Measurements from ENCODE around the gene DGKD.

The DGKD gene

DNA sequence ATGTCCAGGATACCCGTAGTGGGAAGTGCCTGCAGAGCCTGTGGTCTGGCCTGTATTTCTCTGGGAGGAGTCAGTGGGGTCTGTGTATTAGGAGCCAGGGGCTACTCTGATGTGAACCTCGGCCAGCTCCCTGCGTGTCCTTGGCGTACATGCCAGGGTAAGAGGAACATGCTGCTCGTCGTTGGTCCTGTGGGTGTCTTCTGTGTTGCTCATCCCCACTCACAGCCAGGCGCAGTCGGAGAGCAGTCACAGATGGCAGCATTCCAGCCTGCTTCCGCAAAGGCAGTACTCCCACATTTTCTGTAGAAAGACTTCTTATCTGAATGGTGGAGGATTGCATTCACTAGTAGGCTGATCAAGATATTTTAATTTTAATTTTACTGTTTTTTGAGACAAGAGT, 84.9 kb downstream of the DGKD start:
- Mint-ChIP-seq H3K9me3 (no peaks in the 10 kb centered on the region), H3K27me3 (no peaks in the 10 kb centered on the region), H3K27ac (no peak overlapping the region), H3K4me3 (no peak overlapping the region), H3K4me1 (peaks cover 67% of the 10 kb centered on the region)
- ATAC-seq = no peak
- DNase-seq = no peak

GRCh38 chr2:233440314-233440713, 86.0 kb downstream of the DGKD start:
- Mint-ChIP-seq H3K27ac (peak overlapping the region; percentile 71 to 82), H3K4me3 (no peak overlapping the region), H3K9me3 (no peaks in the 10 kb centered on the region), H3K4me1 (peaks cover 59% of the 10 kb centered on the region), H3K27me3 (no peaks in the 10 kb centered on the region)
- DNase-seq (no peak), ATAC-seq (no peak)

GRCh38 chr2:233440714-233441113, 86.4 kb downstream of the DGKD start:
- peak overlapping the region in 1 of 2 donors; percentile 92 for H3K27ac Mint-ChIP-seq
- no peaks in the 10 kb centered on the region for H3K9me3 Mint-ChIP-seq
- H3K4me1 Mint-ChIP-seq = peaks cover 55% of the 10 kb centered on the region
- ATAC-seq = no peak
- no peaks in the 10 kb centered on the region for H3K27me3 Mint-ChIP-seq
- no peak overlapping the region for H3K4me3 Mint-ChIP-seq
- no peak for DNase-seq

GRCh38 chr2:233441161-233442027, 87.1 kb downstream of the DGKD start:
- Mint-ChIP-seq H3K27ac (peak overlapping the region in 1 of 2 donors; percentile 92), H3K27me3 (no peaks in the 10 kb centered on the region)

DNA sequence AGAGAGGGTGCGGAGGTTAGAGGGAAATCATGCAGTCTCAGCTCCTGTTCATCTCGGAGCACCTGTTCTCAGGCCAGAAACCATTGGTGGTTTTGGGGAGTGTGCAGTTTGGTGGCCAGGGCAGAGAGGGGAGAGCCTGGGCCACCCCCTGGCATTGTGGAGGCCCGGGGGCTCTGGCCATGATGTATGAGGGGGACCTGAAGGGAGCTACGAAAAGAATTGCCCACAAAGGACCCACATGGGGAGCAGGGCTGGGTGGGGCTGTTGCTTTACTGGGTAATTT, 87.7 kb downstream of the DGKD start:
- Mint-ChIP-seq H3K27ac (no peak overlapping the region), H3K9me3 (no peaks in the 10 kb centered on the region), H3K27me3 (no peaks in the 10 kb centered on the region), H3K4me1 (peaks cover 47% of the 10 kb centered on the region), H3K4me3 (no peak overlapping the region)
- no peak for ATAC-seq
- no peak for DNase-seq

More at GRCh38 chr2:233441161-233442027, 87.1 kb downstream of the DGKD start:
- ATAC-seq (no peak), DNase-seq (no peak)
- no peaks in the 10 kb centered on the region for H3K9me3 Mint-ChIP-seq
- H3K4me3 Mint-ChIP-seq = no peak overlapping the region
- H3K4me1 Mint-ChIP-seq = peaks cover 53% of the 10 kb centered on the region

DNA sequence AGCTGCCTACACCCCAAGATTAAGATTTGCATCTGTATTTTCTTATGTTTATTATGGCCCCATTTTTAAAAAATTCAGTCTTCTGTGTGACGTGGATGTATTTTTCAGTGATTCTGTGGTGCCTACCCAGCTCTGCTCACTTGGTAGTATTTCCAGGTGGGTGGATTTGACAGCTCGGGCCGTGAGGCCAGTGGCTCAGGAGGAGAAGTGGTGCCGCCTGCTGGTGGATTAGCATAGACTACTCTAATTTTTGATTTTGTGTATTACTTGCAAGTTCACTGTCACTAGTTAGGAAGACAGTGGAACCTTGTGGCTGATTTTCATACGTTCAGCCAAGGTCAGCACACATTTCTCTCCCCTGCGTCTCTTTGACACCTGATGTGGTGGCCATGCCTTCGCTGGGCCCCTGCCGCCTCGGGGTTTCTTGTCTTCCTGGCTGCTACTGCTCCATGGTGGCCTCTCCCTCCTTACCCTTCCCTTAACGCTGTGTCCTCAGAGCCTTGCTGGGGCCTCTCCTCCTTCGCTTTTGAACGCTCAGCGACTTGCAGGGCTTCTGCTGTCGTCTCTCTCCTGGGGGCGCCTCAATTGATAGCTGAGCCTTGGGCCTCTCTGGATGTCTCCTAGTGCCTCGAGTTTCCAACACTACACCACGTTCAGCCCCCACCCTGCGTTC, 89.4 kb downstream of the DGKD start:
- Mint-ChIP-seq H3K27ac (peak overlapping the region; percentile 14 to 60), H3K9me3 (no peaks in the 10 kb centered on the region), H3K4me1 (peaks cover 51% of the 10 kb centered on the region), H3K27me3 (no peaks in the 10 kb centered on the region), H3K4me3 (no peak overlapping the region)
- ATAC-seq = peak; percentile 88
- DNase-seq = peak; percentile 71 to 80

GRCh38 chr2:233444501-233444900, 90.2 kb downstream of the DGKD start:
- H3K4me1 Mint-ChIP-seq = peaks cover 48% of the 10 kb centered on the region
- ATAC-seq (no peak), DNase-seq (no peak)
- H3K27ac Mint-ChIP-seq = peak overlapping the region; percentile 60 to 91
- H3K27me3 Mint-ChIP-seq = no peaks in the 10 kb centered on the region
- no peaks in the 10 kb centered on the region for H3K9me3 Mint-ChIP-seq
- no peak overlapping the region for H3K4me3 Mint-ChIP-seq

DNA sequence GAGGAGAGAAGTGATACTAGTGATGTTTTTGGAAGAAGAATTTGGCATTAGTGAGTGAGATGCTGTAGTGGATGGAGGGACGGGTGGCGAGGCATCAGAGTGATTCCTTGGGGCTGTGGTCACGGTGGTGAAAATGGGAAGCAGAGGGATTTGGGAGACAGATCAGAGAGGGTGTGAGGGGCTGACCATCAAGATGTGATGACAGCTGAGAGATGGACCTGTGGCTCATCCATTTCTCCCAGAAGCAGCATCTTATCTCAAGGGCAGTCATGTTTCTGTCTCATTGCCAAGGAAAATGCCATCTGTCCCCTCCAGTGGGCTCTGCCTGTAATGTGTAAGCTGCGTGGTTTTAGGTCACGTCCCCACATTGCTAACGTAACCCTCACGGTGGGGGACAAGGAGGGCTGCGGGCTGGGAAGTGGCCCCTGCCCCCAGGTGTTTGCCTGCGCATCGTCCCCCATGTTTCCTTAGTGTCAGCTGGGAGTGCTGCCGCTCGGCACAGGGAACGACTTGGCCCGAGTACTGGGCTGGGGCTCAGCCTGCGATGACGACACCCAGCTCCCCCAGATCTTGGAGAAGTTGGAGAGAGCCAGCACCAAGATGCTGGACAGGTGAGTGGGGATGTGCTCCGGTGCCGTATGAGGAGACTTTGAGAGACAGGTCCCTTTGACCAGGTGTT, 91.0 kb downstream of the DGKD start:
- H3K4me1 Mint-ChIP-seq = peaks cover 44% of the 10 kb centered on the region
- DNase-seq (no peak), ATAC-seq (no peak)
- no peak overlapping the region for H3K4me3 Mint-ChIP-seq
- no peaks in the 10 kb centered on the region for H3K9me3 Mint-ChIP-seq
- H3K27me3 Mint-ChIP-seq = no peaks in the 10 kb centered on the region
- H3K27ac Mint-ChIP-seq = no peak overlapping the region

- no peaks in the 10 kb centered on the region for H3K27me3 Mint-ChIP-seq
- no peak for ATAC-seq
- no peak for DNase-seq
- no peaks in the 10 kb centered on the region for H3K9me3 Mint-ChIP-seq
- no peak overlapping the region for H3K4me3 Mint-ChIP-seq
- H3K4me1 Mint-ChIP-seq = peaks cover 36% of the 10 kb centered on the region
- H3K27ac Mint-ChIP-seq = no peak overlapping the region
Measured at GRCh38 chr2:233446121-233446520, 91.8 kb downstream of the DGKD start.

DNA sequence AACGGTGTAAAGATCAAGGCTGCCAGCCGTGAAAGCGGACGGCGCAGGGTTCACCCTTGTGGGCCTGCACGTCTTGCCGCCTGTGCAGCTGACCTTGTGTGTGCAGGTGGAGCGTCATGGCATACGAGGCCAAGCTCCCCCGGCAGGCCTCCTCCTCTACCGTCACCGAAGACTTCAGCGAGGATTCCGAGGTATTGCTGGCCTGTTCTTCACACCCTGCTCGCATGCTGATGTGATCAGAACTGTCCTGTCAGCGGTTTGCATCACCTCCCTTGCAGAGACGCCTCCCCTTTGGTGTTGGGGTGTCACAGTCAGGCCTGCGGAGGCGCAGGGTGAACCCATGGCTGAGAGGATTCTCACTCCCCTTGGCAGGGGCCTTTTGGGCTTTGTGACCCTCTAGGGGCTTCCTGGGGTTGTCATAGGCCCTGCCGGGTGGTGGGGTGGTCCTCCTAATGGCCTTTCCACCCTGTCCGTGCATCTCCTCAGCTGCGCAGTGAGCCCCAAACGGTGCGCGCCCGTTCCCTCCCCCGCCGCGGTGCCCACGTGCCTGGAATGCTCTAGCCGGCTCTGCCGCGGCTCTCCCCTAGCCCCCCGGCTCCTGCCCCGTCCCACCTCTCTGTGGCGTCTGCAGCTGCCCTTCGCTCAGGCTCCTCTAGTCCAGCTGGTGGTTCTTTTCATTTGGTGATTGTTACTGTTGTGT, 92.5 kb downstream of the DGKD start:
- Mint-ChIP-seq H3K27ac (no peak overlapping the region), H3K4me3 (no peak overlapping the region), H3K9me3 (no peaks in the 10 kb centered on the region), H3K4me1 (peaks cover 29% of the 10 kb centered on the region), H3K27me3 (no peaks in the 10 kb centered on the region)
- DNase-seq = no peak
- ATAC-seq = no peak

DNA sequence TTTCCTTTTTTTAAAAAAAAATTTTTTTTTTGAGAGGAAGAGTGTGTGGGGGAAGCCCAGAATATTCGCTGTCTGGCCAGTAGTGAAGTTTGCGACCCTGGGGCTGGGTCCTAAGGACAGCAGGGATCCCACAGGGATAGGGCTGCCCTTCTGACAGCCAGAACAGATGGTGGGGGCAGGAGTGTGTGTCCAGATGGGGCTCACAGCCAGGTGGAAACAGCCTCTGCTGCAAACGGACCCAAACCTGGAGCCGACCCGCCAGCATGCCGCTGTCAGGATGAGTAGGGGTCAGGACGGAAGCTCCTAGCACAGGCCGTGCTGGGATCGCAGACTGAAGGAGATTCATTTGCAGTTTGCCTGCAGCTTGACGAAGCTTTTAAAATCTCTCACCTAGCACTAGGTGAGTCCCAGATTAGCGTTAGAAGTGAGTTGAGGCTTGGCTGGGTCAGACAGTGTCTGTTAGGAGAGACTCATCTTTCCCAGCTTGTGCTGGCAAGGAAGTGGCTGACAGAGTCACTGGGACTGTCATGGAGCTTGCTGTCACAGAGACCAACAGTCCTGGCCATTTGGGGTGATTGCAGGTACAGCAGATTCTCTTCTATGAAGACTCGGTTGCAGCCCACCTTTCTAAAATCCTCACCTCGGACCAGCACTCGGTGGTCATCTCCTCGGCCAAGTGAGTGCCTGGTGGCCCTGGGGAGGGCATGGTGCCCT, 93.4 kb downstream of the DGKD start:
- Mint-ChIP-seq H3K4me1 (peaks cover 21% of the 10 kb centered on the region), H3K27ac (peak overlapping the region in 1 of 2 donors; percentile 94), H3K27me3 (no peaks in the 10 kb centered on the region), H3K9me3 (no peaks in the 10 kb centered on the region), H3K4me3 (no peak overlapping the region)
- ATAC-seq = no peak
- DNase-seq = no peak

GRCh38 chr2:233448220-233448559, 93.9 kb downstream of the DGKD start:
- DNase-seq = no peak
- no peak for ATAC-seq
- Mint-ChIP-seq H3K4me1 (peaks cover 16% of the 10 kb centered on the region), H3K9me3 (no peaks in the 10 kb centered on the region), H3K4me3 (no peak overlapping the region), H3K27me3 (no peaks in the 10 kb centered on the region), H3K27ac (peak overlapping the region in 1 of 2 donors; percentile 94)

DNA sequence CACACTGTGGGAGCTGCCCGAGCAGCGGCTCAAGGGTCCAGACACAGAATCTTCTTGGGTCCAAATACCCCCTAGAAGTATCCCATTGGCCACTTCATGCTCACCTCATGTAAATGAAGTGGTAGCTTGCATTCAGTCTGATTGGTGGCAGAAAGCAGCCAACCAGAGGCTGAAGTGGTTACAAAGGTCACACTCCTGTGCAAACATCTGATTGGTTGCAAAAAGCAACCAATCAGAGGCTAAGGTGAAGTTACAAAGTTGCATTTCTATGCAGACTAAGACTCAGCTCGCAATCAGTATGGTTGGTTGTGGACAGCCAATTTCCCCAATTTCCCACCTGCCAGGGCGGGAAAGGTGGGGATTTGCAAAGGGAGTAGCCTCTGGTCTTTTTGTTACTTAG, 94.3 kb downstream of the DGKD start:
- no peaks in the 10 kb centered on the region for H3K9me3 Mint-ChIP-seq
- no peaks in the 10 kb centered on the region for H3K27me3 Mint-ChIP-seq
- H3K4me3 Mint-ChIP-seq = no peak overlapping the region
- ATAC-seq (no peak), DNase-seq (no peak)
- peak overlapping the region in 1 of 2 donors; percentile 94 for H3K27ac Mint-ChIP-seq
- peaks cover 12% of the 10 kb centered on the region for H3K4me1 Mint-ChIP-seq

DNA sequence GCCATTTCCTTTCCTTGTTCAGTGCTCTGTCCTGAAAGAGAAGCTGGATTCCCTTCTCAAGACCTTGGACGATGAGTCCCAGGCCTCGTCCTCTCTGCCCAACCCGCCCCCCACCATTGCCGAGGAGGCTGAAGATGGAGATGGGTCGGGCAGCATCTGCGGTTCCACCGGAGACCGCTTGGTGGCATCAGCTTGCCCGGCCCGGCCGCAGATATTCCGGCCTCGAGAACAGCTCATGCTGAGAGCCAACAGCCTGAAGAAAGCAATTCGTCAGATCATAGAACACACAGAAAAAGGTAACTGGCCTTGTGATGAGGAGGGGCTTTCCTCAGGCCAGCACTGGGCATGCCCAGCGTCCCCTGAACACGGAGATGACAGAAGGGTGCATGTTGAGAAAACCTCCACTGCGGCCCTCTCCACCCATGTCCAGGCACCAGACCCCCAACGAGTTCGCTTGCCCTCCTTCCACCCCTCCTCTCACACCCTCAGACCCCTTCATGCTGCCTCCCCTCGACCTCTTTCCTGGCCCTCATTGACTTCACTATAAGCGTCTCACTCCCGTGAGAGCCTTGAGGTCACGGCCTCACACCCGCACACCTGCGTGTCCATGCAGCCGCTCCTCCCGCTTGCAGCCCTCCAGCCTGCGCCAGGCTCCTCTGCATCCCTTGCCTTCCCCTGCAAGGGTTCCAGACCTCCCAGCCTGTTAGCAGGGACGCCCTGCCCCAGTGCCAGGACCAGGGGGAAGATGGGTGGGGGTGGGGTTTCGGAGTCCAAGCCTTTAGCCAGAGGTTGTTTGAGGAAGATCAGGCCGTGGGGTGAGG, 95.0 kb downstream of the DGKD start:
- DNase-seq (no peak), ATAC-seq (no peak)
- H3K4me3 Mint-ChIP-seq = no peak overlapping the region
- no peaks in the 10 kb centered on the region for H3K9me3 Mint-ChIP-seq
- peak overlapping the region in 1 of 2 donors; percentile 42 for H3K27ac Mint-ChIP-seq
- H3K4me1 Mint-ChIP-seq = peaks cover 6% of the 10 kb centered on the region
- H3K27me3 Mint-ChIP-seq = no peaks in the 10 kb centered on the region

All from stimulated activated naive CD8-positive, alpha-beta T cell treated with anti-CD3 and anti-CD28 coated beads, Interleukin-15, amount 100 ng/mL, for 72 hours (primary cell).